HCT116 (cell line): ENCODE results near the gene MCCD1. TPM values are rescaled to one million over a fixed set of nuclear protein-coding genes. Genes with fewer than 3 reads are reported as not detected.

Source experiments
- ATAC-seq: fragments of 200-7000 bp; cut with Tn5 transposase; 2 replicates; pipeline ENCODE4 v1.9.1; 2020; ENCODE audit warnings: mild to moderate bottlenecking, moderate library complexity
- BruUV-seq: library from RNA; stranded (reverse); fragments of 400-500 nt; replicated peaks from 2 replicates; lab custom pipeline; 2021; lab: Mats Ljungman, UMichigan
- CTCF ChIA-PET: fragments of 300-600 bp; sonication (Branson Sonifier 250); formaldehyde crosslinking; loops from one replicate; lab custom pipeline; 2021; ENCODE audit warnings: antibody characterized with exemption; lab: Charles Lee
- POLR2A ChIA-PET: fragments of 300-600, 350-600 bp; sonication (Branson Sonifier 250); formaldehyde crosslinking; loops from one replicate; lab custom pipeline; 2021; ENCODE audit warnings: antibody characterized with exemption; lab: Charles Lee
- RAD21 ChIA-PET, 2 experiments: fragments of 300-600 bp; sonication (Branson Sonifier 250); formaldehyde crosslinking; loops; one replicate each; lab custom pipeline; 2023; ENCODE audit warnings: low total read pairs in 2 of 2; ENCODE audit not compliant: uncharacterized antibody in 2 of 2, unreplicated experiment in 2 of 2, low non-redundant PET in 1 of 2; lab: Charles Lee
- DNase-seq: peaks from one replicate; pipeline ENCODE4 v3.0.0-alpha.2; 2010; ENCODE audit warnings: low read depth, low spot score
- H2AFZ ChIP-seq: fragments of 200-600 bp; shearing (Covaris generic), sonication (generic); 2 replicates; pipeline ENCODE4 v1.6.1; 2017; ENCODE audit warnings: low read depth, mixed run types, mixed read lengths, antibody characterized with exemption, low read length; ENCODE audit not compliant: poor library complexity, severe bottlenecking
- H3K27ac ChIP-seq: 2 replicates; pipeline ENCODE4 v1.5.1; 2012; ENCODE audit warnings: low read depth, low read length
- H3K27me3 ChIP-seq: fragments of 200-600 bp; sonication (generic); 2 replicates; pipeline ENCODE4 v1.6.1; 2016; ENCODE audit warnings: mixed run types, low read length, mixed read lengths; ENCODE audit not compliant: insufficient read depth
- H3K36me3 ChIP-seq, 2 experiments: fragments of 200-500 bp in 1 of 2; fragments of 200-600 bp in 1 of 2; sonication (Bioruptor generic) in 1 of 2; sonication (generic) in 1 of 2; 2 replicates each; pipeline versions ENCODE4 v1.5.1 to v1.6.1; 2014 to 2016; ENCODE audit warnings: low read length in 2 of 2, inconsistent platforms in 1 of 2, mixed read lengths in 1 of 2, mixed run types in 1 of 2; ENCODE audit not compliant: insufficient read depth in 2 of 2, control insufficient read depth in 1 of 2
- H3K4me1 ChIP-seq, 2 experiments: fragments of 200-600 bp in 1 of 2; sonication (generic) in 1 of 2; 2 replicates each; pipeline versions ENCODE4 v1.5.1 to v1.6.1; 2012 to 2017; ENCODE audit warnings: low read length in 2 of 2, inconsistent platforms in 1 of 2, mild to moderate bottlenecking in 1 of 2, mixed read lengths in 1 of 2, mixed run types in 1 of 2, moderate library complexity in 1 of 2; ENCODE audit not compliant: insufficient read depth in 2 of 2, control insufficient read depth in 1 of 2
- H3K4me2 ChIP-seq: fragments of 200-600 bp; sonication (generic); 2 replicates; pipeline ENCODE4 v1.6.1; 2017; ENCODE audit warnings: mixed run types, low read length, mixed read lengths
- H3K4me3 ChIP-seq, 2 experiments: fragments of 200-600 bp in 1 of 2; sonication (generic) in 1 of 2; replicated peaks in 1 of 2; 2 replicates each; pipeline ENCODE4 v1.5.1; 2011 to 2016; ENCODE audit warnings: low read length in 2 of 2, control low read depth in 1 of 2, low read depth in 1 of 2, mild to moderate bottlenecking in 1 of 2, mixed read lengths in 1 of 2, mixed run types in 1 of 2
- H3K79me2 ChIP-seq: fragments of 200-600 bp; sonication (generic); 2 replicates; pipeline ENCODE4 v1.6.1; 2017; ENCODE audit warnings: mild to moderate bottlenecking, mixed run types, low read length, moderate library complexity, mixed read lengths; ENCODE audit not compliant: insufficient read depth
- H3K9ac ChIP-seq: fragments of 200-600 bp; sonication (generic); 2 replicates; pipeline ENCODE4 v1.6.1; 2016; ENCODE audit warnings: low read length, mixed read lengths
- H3K9me2 ChIP-seq: fragments of 200-600 bp; sonication (generic), shearing (Covaris generic); 2 replicates; pipeline ENCODE4 v1.6.1; 2017; ENCODE audit warnings: mixed run types, mild to moderate bottlenecking, moderate library complexity; ENCODE audit not compliant: insufficient read depth
- H3K9me3 ChIP-seq, 2 experiments: fragments of 200-500 bp in 1 of 2; fragments of 200-600 bp in 1 of 2; sonication (Bioruptor generic) in 1 of 2; sonication (generic) in 1 of 2; 2 replicates each; pipeline ENCODE4 v1.6.1; 2014 to 2017; ENCODE audit warnings: low read length in 2 of 2, mixed read lengths in 2 of 2, inconsistent platforms in 1 of 2, low read depth in 1 of 2, mild to moderate bottlenecking in 1 of 2, mixed run types in 1 of 2, moderate library complexity in 1 of 2; ENCODE audit not compliant: control insufficient read depth in 1 of 2, insufficient read depth in 1 of 2
- H4K20me1 ChIP-seq: fragments of 200-600 bp; sonication (generic), shearing (Covaris generic); 2 replicates; pipeline ENCODE4 v1.6.1; 2017; ENCODE audit warnings: mixed run types, mild to moderate bottlenecking, moderate library complexity; ENCODE audit not compliant: insufficient read depth
- SIN3A ChIP-seq: IDR thresholded peaks from 2 replicates; pipeline ENCODE4 v1.6.1; 2012; ENCODE audit warnings: low read depth
- SP1 ChIP-seq: IDR thresholded peaks from 2 replicates; pipeline ENCODE4 v1.6.1; 2012; ENCODE audit warnings: low read depth
- SRF ChIP-seq: IDR thresholded peaks from 2 replicates; pipeline ENCODE4 v1.6.1; 2012; ENCODE audit warnings: low read depth
- TCF7L2 ChIP-seq: IDR thresholded peaks from 2 replicates; pipeline ENCODE4 v1.7.0; 2011; ENCODE audit warnings: borderline replicate concordance, inconsistent platforms; ENCODE audit not compliant: insufficient read depth, insufficient read length; ENCODE audit errors: extremely low read depth
- intact Hi-C: fragments of 100-400 bp; cut with micrococcal nuclease; formaldehyde crosslinking; loops from 2 replicates; pipeline ENCODE4 v1.10.0; 2022
- total RNA-seq: library from RNA; stranded (reverse); gene quantifications from one replicate; pipeline ENCODE4 v1.2.1, GENCODE V29; 2021; ENCODE audit not compliant: unreplicated experiment
- TF ChIP-seq, protein P1 (sequence below): IDR thresholded peaks from 2 replicates; pipeline ENCODE4 v1.6.1; 2011; ENCODE audit warnings: mild to moderate bottlenecking, low read length, moderate library complexity; ENCODE audit not compliant: insufficient replicate concordance; ENCODE audit errors: extremely low read depth
- TF ChIP-seq, protein P2 (sequence below): IDR thresholded peaks from 2 replicates; pipeline ENCODE4 v1.6.1; 2012; ENCODE audit warnings: low read depth
- TF ChIP-seq, protein P3 (sequence below): IDR thresholded peaks from 2 replicates; pipeline ENCODE4 v1.6.1; 2012

Gene MCCD1
- total RNA-seq, 1 experiment from 2014 or later: not detected

DNA sequence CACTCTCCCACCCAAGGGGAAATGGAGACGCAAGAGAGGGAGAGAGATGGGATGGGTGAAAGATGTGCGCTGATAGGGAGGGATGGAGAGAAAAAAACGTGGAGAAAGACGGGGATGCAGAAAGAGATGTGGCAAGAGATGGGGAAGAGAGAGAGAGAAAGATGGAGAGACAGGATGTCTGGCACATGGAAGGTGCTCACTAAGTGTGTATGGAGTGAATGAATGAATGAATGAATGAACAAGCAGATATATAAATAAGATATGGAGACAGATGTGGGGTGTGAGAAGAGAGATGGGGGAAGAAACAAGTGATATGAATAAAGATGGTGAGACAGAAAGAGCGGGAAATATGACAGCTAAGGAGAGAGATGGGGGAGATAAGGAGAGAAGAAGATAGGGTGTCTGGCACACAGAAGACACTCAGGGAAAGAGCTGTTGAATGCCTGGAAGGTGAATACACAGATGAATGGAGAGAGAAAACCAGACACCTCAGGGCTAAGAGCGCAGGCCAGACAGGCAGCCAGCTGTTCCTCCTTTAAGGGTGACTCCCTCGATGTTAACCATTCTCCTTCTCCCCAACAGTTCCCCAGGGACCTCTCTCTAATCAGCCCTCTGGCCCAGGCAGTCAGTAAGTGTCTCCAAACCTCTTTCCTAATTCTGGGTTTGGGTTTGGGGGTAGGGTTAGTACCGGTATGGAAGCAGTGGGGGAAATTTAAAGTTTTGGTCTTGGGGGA is 47.4 kb downstream of the MCCD1 start:
- H3K4me1 ChIP-seq: peaks cover 0 to 9% of the 10 kb centered on the region in 2 experiments; a peak in 1 of 4 replicates
- ATAC-seq (no peak), DNase-seq (no peak)
- H3K4me2 ChIP-seq: no peak overlapping the region
- H3K9ac ChIP-seq: no peak overlapping the region
- H3K9me3 ChIP-seq: no peaks in the 10 kb centered on the region
- CTCF ChIA-PET: interaction anchor here (0.9 kb wide), 1 partner anchor 22 kb away, joined by 3 read pairs; no protein-coding TSS in a partner anchor
- BruUV-seq: no TSS peak
- H3K9me2 ChIP-seq: no peaks in the 10 kb centered on the region
- no peaks in the 10 kb centered on the region for H4K20me1 ChIP-seq
- no peak overlapping the region for H2AFZ ChIP-seq
- TF ChIP-seq SP1 (no peak), SRF (no peak)
- TF ChIP-seq, all 23 proteins: peak for 0
- ChIA-PET RAD21 (no interaction called here), POLR2A (interaction anchor here (0.8 kb wide), 1 partner anchor 76 kb away, joined by 3 read pairs; no protein-coding TSS in a partner anchor)
- no peaks in the 10 kb centered on the region for H3K36me3 ChIP-seq
- no peaks in the 10 kb centered on the region for H3K27me3 ChIP-seq
- intact Hi-C loops: no loop called here
- no peaks in the 10 kb centered on the region for H3K79me2 ChIP-seq
- H3K4me3 ChIP-seq: no peak overlapping the region
- no peak overlapping the region for H3K27ac ChIP-seq

DNA sequence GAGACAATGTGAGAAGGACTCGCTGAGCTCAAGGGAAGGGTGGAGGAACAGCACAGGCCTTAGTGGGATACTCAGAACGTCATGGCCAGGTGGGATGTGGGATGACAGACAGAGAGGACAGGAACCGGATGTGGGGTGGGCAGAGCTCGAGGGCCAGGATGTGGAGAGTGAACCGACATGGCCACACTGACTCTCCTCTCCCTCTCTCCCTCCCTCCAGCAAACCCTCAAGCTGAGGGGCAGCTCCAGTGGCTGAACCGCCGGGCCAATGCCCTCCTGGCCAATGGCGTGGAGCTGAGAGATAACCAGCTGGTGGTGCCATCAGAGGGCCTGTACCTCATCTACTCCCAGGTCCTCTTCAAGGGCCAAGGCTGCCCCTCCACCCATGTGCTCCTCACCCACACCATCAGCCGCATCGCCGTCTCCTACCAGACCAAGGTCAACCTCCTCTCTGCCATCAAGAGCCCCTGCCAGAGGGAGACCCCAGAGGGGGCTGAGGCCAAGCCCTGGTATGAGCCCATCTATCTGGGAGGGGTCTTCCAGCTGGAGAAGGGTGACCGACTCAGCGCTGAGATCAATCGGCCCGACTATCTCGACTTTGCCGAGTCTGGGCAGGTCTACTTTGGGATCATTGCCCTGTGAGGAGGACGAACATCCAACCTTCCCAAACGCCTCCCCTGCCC is 48.3 kb downstream of the MCCD1 start:
- no TSS peak for BruUV-seq
- no peaks in the 10 kb centered on the region for H3K79me2 ChIP-seq
- H3K4me1 ChIP-seq: peaks cover 4 to 18% of the 10 kb centered on the region in 2 experiments; a peak in 2 of 4 replicates
- DNase-seq: no peak
- H3K4me3 ChIP-seq: no peak overlapping the region
- H3K27ac ChIP-seq: no peak overlapping the region
- H3K36me3 ChIP-seq: no peaks in the 10 kb centered on the region
- H4K20me1 ChIP-seq: no peaks in the 10 kb centered on the region
- TF ChIP-seq SP1 (no peak), SIN3A (no peak), TCF7L2 (no peak)
- TF ChIP-seq, protein P1, sequence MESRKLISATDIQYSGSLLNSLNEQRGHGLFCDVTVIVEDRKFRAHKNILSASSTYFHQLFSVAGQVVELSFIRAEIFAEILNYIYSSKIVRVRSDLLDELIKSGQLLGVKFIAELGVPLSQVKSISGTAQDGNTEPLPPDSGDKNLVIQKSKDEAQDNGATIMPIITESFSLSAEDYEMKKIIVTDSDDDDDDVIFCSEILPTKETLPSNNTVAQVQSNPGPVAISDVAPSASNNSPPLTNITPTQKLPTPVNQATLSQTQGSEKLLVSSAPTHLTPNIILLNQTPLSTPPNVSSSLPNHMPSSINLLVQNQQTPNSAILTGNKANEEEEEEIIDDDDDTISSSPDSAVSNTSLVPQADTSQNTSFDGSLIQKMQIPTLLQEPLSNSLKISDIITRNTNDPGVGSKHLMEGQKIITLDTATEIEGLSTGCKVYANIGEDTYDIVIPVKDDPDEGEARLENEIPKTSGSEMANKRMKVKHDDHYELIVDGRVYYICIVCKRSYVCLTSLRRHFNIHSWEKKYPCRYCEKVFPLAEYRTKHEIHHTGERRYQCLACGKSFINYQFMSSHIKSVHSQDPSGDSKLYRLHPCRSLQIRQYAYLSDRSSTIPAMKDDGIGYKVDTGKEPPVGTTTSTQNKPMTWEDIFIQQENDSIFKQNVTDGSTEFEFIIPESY: no peak
- TF ChIP-seq, protein P2, sequence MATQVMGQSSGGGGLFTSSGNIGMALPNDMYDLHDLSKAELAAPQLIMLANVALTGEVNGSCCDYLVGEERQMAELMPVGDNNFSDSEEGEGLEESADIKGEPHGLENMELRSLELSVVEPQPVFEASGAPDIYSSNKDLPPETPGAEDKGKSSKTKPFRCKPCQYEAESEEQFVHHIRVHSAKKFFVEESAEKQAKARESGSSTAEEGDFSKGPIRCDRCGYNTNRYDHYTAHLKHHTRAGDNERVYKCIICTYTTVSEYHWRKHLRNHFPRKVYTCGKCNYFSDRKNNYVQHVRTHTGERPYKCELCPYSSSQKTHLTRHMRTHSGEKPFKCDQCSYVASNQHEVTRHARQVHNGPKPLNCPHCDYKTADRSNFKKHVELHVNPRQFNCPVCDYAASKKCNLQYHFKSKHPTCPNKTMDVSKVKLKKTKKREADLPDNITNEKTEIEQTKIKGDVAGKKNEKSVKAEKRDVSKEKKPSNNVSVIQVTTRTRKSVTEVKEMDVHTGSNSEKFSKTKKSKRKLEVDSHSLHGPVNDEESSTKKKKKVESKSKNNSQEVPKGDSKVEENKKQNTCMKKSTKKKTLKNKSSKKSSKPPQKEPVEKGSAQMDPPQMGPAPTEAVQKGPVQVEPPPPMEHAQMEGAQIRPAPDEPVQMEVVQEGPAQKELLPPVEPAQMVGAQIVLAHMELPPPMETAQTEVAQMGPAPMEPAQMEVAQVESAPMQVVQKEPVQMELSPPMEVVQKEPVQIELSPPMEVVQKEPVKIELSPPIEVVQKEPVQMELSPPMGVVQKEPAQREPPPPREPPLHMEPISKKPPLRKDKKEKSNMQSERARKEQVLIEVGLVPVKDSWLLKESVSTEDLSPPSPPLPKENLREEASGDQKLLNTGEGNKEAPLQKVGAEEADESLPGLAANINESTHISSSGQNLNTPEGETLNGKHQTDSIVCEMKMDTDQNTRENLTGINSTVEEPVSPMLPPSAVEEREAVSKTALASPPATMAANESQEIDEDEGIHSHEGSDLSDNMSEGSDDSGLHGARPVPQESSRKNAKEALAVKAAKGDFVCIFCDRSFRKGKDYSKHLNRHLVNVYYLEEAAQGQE: no peak
- TF ChIP-seq, protein P3, sequence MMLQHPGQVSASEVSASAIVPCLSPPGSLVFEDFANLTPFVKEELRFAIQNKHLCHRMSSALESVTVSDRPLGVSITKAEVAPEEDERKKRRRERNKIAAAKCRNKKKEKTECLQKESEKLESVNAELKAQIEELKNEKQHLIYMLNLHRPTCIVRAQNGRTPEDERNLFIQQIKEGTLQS: no peak
- no peak overlapping the region for H2AFZ ChIP-seq
- POLR2A ChIA-PET: interaction anchor here (0.8 kb wide), 1 partner anchor 75 kb away, joined by 3 read pairs; no protein-coding TSS in a partner anchor
- RAD21 ChIA-PET: no interaction called here
- no peak for ATAC-seq
- intact Hi-C loops: no loop called here
- H3K9me2 ChIP-seq: no peaks in the 10 kb centered on the region
- CTCF ChIA-PET: interaction anchor here (0.8 to 0.9 kb wide), 2 partner anchors 21 to 31 kb away, joined by 3 read pairs; partner anchors contain the start of gene ATP6V1G2
- H3K9me3 ChIP-seq: no peaks in the 10 kb centered on the region
- H3K9ac ChIP-seq: no peak overlapping the region
- H3K27me3 ChIP-seq: no peaks in the 10 kb centered on the region
- no peak overlapping the region for H3K4me2 ChIP-seq
